ENCODE data around the gene MOB3B.

DNA sequence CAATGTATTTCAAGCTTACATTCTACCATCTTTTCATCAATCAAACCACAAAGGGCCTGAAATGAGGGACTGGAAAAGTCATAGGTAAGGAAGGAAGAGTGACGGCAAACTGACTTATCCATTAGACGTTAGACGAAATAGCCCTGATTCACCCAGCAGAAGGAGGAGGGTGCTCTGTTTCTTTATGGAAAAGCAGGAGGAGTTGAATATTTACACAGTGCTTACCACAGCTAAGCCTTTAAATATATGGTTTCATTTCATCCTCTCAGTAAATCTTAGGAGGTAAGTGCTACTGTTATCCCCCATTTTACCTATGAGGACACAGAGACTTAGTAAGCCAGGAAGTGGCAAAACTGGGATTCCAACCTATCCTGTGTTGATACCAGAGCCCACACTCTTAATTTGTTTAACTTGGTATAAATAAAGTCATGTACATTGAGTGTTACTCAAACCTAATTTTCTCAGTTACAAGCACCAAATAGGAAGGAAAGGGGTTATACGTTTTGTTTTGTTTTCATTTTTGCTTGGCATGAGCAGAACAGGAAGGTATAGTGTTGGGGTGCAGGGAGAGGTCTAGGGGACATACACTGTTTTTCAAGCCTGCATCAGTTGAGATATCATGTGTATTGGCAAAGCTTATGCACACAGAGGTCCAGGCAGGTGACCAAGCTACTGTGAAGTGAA, 103.6 kb downstream of the MOB3B start:
- TF ChIP-seq, protein P1, sequence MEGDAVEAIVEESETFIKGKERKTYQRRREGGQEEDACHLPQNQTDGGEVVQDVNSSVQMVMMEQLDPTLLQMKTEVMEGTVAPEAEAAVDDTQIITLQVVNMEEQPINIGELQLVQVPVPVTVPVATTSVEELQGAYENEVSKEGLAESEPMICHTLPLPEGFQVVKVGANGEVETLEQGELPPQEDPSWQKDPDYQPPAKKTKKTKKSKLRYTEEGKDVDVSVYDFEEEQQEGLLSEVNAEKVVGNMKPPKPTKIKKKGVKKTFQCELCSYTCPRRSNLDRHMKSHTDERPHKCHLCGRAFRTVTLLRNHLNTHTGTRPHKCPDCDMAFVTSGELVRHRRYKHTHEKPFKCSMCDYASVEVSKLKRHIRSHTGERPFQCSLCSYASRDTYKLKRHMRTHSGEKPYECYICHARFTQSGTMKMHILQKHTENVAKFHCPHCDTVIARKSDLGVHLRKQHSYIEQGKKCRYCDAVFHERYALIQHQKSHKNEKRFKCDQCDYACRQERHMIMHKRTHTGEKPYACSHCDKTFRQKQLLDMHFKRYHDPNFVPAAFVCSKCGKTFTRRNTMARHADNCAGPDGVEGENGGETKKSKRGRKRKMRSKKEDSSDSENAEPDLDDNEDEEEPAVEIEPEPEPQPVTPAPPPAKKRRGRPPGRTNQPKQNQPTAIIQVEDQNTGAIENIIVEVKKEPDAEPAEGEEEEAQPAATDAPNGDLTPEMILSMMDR (IDR thresholded peaks at IDR 0.05) = no peak
- no peak for TF ChIP-seq POLR2A (IDR thresholded peaks at IDR 0.05)
